Measurements from ENCODE around the gene ZNF507.
"Not testable (repeated sequence)": the region's sequence is repeated elsewhere in the genome, so short reads cannot be mapped to it uniquely, and the experiment has no call there.

Gene ZNF507

DNA sequence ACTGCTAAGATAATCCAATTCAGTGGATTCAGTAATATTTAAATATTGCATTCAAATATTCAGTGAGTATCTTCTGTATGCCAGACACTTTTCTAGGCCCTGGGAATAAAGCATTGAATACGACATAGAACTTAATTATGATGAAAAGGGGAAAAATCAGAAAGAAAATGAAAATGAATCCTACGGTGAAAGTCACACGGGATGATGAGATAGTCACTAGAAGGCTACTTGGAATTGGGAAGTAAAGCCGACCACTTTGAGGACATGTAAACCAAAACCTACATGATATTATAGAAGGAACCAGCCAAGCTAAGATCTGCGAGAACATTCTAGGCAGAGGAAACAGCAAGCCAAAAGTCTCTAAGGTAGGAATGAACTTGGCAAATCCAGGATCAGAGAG is 70.3 kb downstream of the ZNF507 start:
- DNase-seq: peak; percentile 11 to 28

GRCh38 chr19:32416749-32417456 is 71.5 kb downstream of the ZNF507 start:
- no peak for DNase-seq

DNA sequence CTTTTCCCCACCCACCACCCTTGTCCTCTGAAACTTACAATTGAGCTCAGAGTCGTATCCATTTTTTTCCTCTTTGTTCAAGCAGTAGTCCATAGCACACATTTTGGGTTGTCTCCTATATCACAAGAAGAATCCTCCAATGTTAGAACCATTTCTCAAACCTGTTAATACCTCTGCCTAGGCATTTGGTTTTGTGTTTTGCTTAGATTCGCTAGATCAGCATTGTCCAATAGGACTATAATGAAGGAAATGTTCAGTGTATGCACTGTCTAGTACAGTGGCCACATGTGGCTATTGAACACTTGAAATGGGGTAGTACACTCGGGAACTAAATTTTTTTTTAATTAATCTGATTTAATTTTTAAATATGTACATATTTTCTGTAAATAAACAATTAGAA is 72.7 kb downstream of the ZNF507 start:
- DNase-seq: no peak

- DNase-seq: peak; percentile 61 to 81
These were observed 76.4 kb downstream of the ZNF507 start for GRCh38 chr19:32421589-32422361.

DNA sequence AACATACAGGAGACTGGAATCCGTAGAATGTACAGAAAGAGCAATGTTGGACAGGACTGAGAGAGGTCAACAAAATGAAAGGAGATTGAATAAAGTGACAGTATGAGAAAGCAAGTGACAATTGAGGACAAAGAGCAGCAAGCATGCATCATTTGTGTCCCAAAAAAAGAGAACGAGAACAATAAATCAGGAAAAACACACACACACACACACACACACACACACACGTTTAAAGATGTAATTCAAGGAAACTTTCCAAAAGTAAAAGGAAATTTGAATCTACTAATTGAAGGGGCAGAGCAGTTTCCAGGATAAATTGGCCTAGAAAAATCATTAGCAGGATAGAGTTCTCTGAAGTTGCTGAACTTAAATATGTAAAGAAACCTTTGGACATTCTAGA is 77.0 kb downstream of the ZNF507 start:
- no peak for DNase-seq

DNA sequence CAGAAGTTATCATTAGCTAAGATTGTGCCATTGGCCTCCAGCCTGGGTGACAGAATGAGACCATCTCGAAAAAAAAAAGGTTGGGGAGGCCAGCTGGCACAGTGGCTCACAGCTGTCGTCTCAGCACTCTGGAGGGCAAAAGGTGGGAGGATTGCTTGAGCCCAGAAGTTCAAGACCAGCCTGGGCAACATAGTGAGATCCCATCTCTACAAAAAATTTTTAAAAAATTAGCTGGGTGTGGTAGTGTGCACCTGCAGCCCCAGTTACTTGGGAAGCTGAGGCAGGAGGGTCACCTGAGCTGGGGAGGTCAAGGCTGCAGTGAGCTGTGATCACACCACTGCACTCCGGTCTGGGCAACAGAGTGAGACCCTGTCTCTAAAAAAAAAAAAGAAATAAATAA is 78.5 kb downstream of the ZNF507 start:
- not testable (repeated sequence) for DNase-seq

DNA sequence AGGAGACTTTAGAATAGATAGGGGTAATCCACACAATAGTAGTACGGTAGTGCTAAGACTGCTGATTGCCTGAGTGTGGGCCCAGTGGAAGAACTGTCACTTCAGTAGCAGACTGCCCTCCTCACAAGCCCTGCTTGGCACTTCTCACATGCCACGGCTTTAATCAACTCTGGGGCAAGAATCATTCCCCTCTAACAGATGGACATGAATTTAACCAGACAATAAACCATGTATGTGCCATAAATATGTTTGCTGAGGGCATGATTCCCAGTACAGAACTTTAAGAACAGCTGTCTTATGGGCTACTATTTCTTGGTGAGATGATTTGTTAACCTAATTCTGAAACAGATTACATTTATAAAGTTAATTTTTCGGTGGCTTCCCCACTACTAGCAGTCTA is 82.1 kb downstream of the ZNF507 start:
- DNase-seq: no peak

GRCh38 chr19:32436692-32437091 is 91.3 kb downstream of the ZNF507 start:
- no peak for DNase-seq

DNA sequence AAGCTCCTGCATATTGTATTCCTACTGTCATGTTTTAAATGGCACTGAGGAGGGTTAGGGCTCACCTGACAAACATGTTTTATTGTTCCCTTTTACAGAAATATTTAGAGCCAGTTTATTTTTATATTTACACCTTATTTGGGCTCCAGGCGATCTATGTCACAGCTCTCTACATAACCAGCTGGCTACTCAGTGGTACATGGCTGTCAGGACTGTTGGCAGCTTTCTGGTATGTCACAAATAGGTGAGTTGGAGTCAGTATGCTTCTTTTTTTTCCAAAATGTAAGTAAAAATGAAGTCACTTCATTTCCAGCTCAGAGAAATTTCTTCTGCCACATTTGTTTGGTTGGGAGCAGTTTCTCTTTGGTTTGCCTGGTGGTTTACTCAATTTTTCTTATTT is 91.7 kb downstream of the ZNF507 start:
- DNase-seq: no peak
